ENCODE results near the gene GALNT2. TPM values are rescaled to one million over a fixed set of nuclear protein-coding genes. Genes with fewer than 3 reads are reported as not detected.

The GALNT2 gene
- polyA plus RNA-seq, 1 of the 3 experiments (the other 2 are of a cell fraction), result 118 TPM

DNA sequence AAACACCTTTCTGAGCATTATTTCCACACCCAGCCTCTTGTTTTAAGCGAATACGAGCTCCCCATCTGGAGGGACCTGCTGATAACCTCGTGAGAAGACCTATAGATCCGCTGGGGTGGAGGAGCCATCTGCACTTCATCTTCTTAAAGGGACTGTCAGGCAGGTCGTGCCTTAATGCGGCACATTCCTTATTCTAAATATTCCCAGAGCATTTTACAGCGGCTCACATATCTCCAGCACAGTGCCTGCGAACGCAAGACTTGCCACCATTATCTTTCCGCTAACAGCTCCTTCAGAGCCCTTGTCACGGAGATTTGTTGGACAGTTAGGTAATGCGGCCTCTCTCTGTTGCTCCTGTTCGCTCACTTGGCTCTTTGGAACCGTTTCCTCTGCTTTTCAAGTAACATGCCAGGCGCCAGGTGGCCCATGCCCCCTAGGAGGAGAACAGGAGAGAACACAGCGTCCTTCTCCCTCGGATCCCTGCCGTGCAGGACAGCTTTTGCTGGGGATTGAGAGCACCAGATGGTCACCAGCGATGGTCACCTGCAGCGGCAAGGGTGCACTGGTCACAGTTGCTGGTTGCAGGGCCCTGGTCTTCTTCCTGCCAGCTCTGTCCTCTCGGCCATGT, 196.6 kb downstream of the GALNT2 start:
- no peaks in the 10 kb centered on the region for H3K9me3 ChIP-seq
- no peak overlapping the region for H3K9ac ChIP-seq
- H2AFZ ChIP-seq (ENCODE audit: low read depth), result no peak overlapping the region
- H4K20me1 ChIP-seq (ENCODE audit: insufficient read depth), result no peaks in the 10 kb centered on the region
- WGBS (ENCODE audit: low lambda C conversion rate), result 91% methylated on average over 21 of the region's 21 CpGs
- TF ChIP-seq, protein P1, sequence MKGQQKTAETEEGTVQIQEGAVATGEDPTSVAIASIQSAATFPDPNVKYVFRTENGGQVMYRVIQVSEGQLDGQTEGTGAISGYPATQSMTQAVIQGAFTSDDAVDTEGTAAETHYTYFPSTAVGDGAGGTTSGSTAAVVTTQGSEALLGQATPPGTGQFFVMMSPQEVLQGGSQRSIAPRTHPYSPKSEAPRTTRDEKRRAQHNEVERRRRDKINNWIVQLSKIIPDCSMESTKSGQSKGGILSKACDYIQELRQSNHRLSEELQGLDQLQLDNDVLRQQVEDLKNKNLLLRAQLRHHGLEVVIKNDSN (IDR thresholded peaks at IDR 0.05; ENCODE audit: borderline replicate concordance, low read depth), result no peak
- CTCF ChIA-PET, result no interaction called here
- DNase-seq, result no peak
- H3F3A ChIP-seq (replicated peaks; ENCODE audit: insufficient read depth), result no peaks in the 10 kb centered on the region
- no peaks in the 10 kb centered on the region for H3K27me3 ChIP-seq (ENCODE audit: insufficient read depth)
- H3K36me3 ChIP-seq (replicated peaks in 1 of 2; ENCODE audit: control insufficient read depth in 1 of 2, insufficient read depth in 2 of 2, low read length in 1 of 2), result peaks cover 17 to 51% of the 10 kb centered on the region in 2 experiments
- POLR2A ChIA-PET, result no interaction called here
- no peaks in the 10 kb centered on the region for H3K9me2 ChIP-seq
- no peak overlapping the region for H3K4me2 ChIP-seq
- H3K4me3 ChIP-seq (ENCODE audit: low read depth in 2 of 2, low read length in 1 of 2), result no peak overlapping the region
- H3K79me2 ChIP-seq (ENCODE audit: insufficient read depth), result no peaks in the 10 kb centered on the region
- no peak overlapping the region for H3K27ac ChIP-seq (ENCODE audit: low read depth in 2 of 2, low read length in 1 of 2)
- peaks cover 0 to 16% of the 10 kb centered on the region in 2 experiments; a peak in 1 of 4 replicates for H3K4me1 ChIP-seq (ENCODE audit: control insufficient read depth in 1 of 2, insufficient read depth in 2 of 2, low read depth in 1 of 2, low read length in 1 of 2)

DNA sequence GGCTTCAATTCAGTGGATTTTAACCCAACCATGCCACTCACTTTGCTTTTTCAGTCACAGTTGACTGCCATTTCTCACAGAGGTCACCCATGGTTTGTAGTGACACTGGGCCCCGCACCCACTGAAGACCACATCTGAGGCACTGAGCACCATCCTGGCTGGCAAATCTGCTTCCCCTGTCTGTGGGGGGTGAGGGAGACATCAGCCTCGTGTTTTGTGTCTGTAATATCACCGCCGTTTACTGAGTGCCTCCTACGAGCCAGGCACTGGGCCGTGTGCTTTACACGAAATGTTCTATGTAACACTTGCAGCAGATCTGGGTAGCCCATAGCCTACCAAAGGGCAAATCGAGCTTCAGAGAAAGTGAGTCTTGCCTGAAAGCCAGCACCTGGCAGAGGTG, 197.3 kb downstream of the GALNT2 start:
- Histone ChIP-seq H2AFZ (ENCODE audit: low read depth) (no peak overlapping the region), H3K79me2 (ENCODE audit: insufficient read depth) (no peaks in the 10 kb centered on the region), H3K27me3 (ENCODE audit: insufficient read depth) (no peaks in the 10 kb centered on the region), H3K4me2 (no peak overlapping the region), H3K27ac (ENCODE audit: low read depth in 2 of 2, low read length in 1 of 2) (no peak overlapping the region), H3K4me3 (ENCODE audit: low read depth in 2 of 2, low read length in 1 of 2) (no peak overlapping the region), H3K9ac (no peak overlapping the region), H3F3A (replicated peaks; ENCODE audit: insufficient read depth) (no peaks in the 10 kb centered on the region), H3K36me3 (replicated peaks in 1 of 2; ENCODE audit: control insufficient read depth in 1 of 2, insufficient read depth in 2 of 2, low read length in 1 of 2) (peaks cover 10 to 44% of the 10 kb centered on the region in 2 experiments), H3K9me3 (no peaks in the 10 kb centered on the region), H4K20me1 (ENCODE audit: insufficient read depth) (no peaks in the 10 kb centered on the region), H3K4me1 (ENCODE audit: control insufficient read depth in 1 of 2, insufficient read depth in 2 of 2, low read depth in 1 of 2, low read length in 1 of 2) (peaks cover 0 to 18% of the 10 kb centered on the region in 2 experiments; a peak in 1 of 4 replicates), H3K9me2 (no peaks in the 10 kb centered on the region)
- ChIA-PET POLR2A (no interaction called here), CTCF (no interaction called here)
- WGBS (ENCODE audit: low lambda C conversion rate), result 100% methylated on average over 2 of the region's 8 CpGs
- TF ChIP-seq FOSL2 (IDR thresholded peaks at IDR 0.05; ENCODE audit: borderline replicate concordance, low read depth) (no peak), RAD21 (IDR thresholded peaks at IDR 0.05; ENCODE audit: low read length) (no peak), RCOR1 (IDR thresholded peaks at IDR 0.05; ENCODE audit: low read length) (no peak), CHD2 (IDR thresholded peaks at IDR 0.05; ENCODE audit: low read length, partially characterized antibody) (no peak)
- no peak for DNase-seq

DNA sequence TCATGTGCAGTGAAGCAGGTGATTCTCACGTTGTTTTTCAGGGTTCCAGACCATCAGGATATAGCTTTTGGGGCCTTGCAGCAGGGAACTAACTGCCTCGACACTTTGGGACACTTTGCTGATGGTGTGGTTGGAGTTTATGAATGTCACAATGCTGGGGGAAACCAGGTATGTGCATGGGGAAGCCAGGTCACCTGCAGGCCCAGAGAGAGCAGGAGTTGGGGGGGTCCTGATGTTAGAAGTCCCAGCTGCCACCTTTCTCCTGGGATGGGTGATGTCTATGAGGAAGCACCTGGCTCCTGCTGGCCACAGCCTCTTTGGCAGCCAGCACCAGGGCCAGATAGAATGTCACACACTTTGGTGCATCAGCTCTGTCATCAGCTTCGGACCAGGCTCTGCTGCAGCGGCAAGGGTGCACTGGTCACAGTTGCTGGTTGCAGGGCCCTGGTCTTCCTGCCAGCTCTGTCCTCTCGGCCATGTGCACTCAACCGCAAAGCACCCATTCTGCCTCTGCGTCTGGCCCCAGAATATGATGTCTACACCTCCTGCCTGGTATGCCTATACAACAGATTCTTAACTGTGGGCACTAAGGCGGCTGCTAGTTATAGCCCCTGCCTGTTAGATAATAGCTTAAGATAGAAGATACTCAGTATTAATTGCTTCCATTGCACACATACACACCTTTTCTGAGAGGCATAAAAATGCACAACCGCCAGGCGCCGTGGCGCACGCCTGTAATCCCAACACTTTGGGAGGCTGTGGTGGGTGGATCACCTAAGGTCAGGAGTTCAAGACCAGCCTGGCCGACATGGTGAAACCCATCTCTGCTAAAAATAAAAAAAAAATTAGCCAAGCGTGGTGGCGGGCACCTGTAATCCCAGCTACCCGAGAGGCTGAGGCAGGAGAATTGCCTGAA, 198.4 kb downstream of the GALNT2 start:
- POLR2A ChIA-PET, result no interaction called here
- 95% methylated on average over 15 of the region's 17 CpGs for WGBS (ENCODE audit: low lambda C conversion rate)

More for the DNA sequence above, 198.4 kb downstream of the GALNT2 start:
- no peaks in the 10 kb centered on the region for H3K9me3 ChIP-seq
- H3K36me3 ChIP-seq (replicated peaks in 1 of 2; ENCODE audit: control insufficient read depth in 1 of 2, insufficient read depth in 2 of 2, low read length in 1 of 2), result peaks cover 8 to 41% of the 10 kb centered on the region in 2 experiments
- no peak overlapping the region for H3K9ac ChIP-seq
- no peak for DNase-seq
- no peak overlapping the region; a peak in 1 of 4 replicates for H3K27ac ChIP-seq (ENCODE audit: low read depth in 2 of 2, low read length in 1 of 2)
- H3K27me3 ChIP-seq (ENCODE audit: insufficient read depth), result no peaks in the 10 kb centered on the region
- peaks cover 8 to 26% of the 10 kb centered on the region in 2 experiments; a peak in 3 of 4 replicates for H3K4me1 ChIP-seq (ENCODE audit: control insufficient read depth in 1 of 2, insufficient read depth in 2 of 2, low read depth in 1 of 2, low read length in 1 of 2)
- TF ChIP-seq SIN3A (IDR thresholded peaks at IDR 0.05; ENCODE audit: borderline replicate concordance, low read depth, low read length) (no peak), EP300 (IDR thresholded peaks at IDR 0.05; ENCODE audit: borderline replicate concordance in 1 of 2, low read depth in 1 of 2, low read length in 1 of 2) (no peak), NRF1 (IDR thresholded peaks at IDR 0.05; ENCODE audit: low read depth, low read length) (no peak), POLR2AphosphoS5 (IDR thresholded peaks at IDR 0.05; ENCODE audit: low read depth, low read length) (no peak), GATA2 (CRISPR knock-in tag; IDR thresholded peaks at IDR 0.05) (no peak), TCF12 (IDR thresholded peaks at IDR 0.05) (no peak), GABPA (IDR thresholded peaks at IDR 0.05; ENCODE audit: low read depth) (no peak), NFIC (IDR thresholded peaks at IDR 0.05; ENCODE audit: borderline replicate concordance) (no peak), RFX5 (IDR thresholded peaks at IDR 0.05; ENCODE audit: low read length) (no peak), SMC3 (IDR thresholded peaks at IDR 0.05; ENCODE audit: low read depth, low read length) (no peak), FOXM1 (IDR thresholded peaks at IDR 0.05; ENCODE audit: low read depth) (no peak)
- TF ChIP-seq, protein P2, sequence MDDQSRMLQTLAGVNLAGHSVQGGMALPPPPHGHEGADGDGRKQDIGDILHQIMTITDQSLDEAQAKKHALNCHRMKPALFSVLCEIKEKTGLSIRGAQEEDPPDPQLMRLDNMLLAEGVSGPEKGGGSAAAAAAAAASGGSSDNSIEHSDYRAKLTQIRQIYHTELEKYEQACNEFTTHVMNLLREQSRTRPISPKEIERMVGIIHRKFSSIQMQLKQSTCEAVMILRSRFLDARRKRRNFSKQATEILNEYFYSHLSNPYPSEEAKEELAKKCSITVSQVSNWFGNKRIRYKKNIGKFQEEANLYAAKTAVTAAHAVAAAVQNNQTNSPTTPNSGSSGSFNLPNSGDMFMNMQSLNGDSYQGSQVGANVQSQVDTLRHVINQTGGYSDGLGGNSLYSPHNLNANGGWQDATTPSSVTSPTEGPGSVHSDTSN (IDR thresholded peaks at IDR 0.05), result no peak
- TF ChIP-seq, protein P3, sequence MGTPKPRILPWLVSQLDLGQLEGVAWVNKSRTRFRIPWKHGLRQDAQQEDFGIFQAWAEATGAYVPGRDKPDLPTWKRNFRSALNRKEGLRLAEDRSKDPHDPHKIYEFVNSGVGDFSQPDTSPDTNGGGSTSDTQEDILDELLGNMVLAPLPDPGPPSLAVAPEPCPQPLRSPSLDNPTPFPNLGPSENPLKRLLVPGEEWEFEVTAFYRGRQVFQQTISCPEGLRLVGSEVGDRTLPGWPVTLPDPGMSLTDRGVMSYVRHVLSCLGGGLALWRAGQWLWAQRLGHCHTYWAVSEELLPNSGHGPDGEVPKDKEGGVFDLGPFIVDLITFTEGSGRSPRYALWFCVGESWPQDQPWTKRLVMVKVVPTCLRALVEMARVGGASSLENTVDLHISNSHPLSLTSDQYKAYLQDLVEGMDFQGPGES (IDR thresholded peaks at IDR 0.05; ENCODE audit: low read depth, low read length), result no peak
- H3K9me2 ChIP-seq, result no peaks in the 10 kb centered on the region
- no peaks in the 10 kb centered on the region for H3F3A ChIP-seq (replicated peaks; ENCODE audit: insufficient read depth)
- H3K79me2 ChIP-seq (ENCODE audit: insufficient read depth), result no peaks in the 10 kb centered on the region
- CTCF ChIA-PET, result interaction anchor here (1.1 to 1.4 kb wide), 2 partner anchors 50 to 604 kb away, joined by 4 to 5 read pairs; no protein-coding TSS in a partner anchor
- no peak overlapping the region for H2AFZ ChIP-seq (ENCODE audit: low read depth)
- H3K4me2 ChIP-seq, result no peak overlapping the region
- no peaks in the 10 kb centered on the region for H4K20me1 ChIP-seq (ENCODE audit: insufficient read depth)
- H3K4me3 ChIP-seq (ENCODE audit: low read depth in 2 of 2, low read length in 1 of 2), result no peak overlapping the region
